Prostate gland (tissue), 2 donors: ENCODE data around the gene SENP2.

ENCODE experiments used
- POLR2AphosphoS5 ChIP-seq: sonication (generic); formaldehyde crosslinking; IDR thresholded peaks from one replicate; pipeline ENCODE4 v1.6.1; 2017; ENCODE audit warnings: antibody characterized with exemption
- TF ChIP-seq, protein P1 (sequence below), 4 experiments: fragments of 200-600 bp in 2 of 4; fragments of 450-650 bp in 2 of 4; sonication (generic) in 2 of 4; IDR thresholded peaks; 1 replicate in 3 of 4; 2 replicates in 1 of 4; pipeline ENCODE4 v1.5.1; 2016 to 2019; ENCODE audit warnings: antibody characterized with exemption in 4 of 4, mild to moderate bottlenecking in 2 of 4, moderate library complexity in 2 of 4

GRCh38 chr3:185539934-185540333, 46.2 kb upstream of the SENP2 start:
- TF ChIP-seq, protein P1, sequence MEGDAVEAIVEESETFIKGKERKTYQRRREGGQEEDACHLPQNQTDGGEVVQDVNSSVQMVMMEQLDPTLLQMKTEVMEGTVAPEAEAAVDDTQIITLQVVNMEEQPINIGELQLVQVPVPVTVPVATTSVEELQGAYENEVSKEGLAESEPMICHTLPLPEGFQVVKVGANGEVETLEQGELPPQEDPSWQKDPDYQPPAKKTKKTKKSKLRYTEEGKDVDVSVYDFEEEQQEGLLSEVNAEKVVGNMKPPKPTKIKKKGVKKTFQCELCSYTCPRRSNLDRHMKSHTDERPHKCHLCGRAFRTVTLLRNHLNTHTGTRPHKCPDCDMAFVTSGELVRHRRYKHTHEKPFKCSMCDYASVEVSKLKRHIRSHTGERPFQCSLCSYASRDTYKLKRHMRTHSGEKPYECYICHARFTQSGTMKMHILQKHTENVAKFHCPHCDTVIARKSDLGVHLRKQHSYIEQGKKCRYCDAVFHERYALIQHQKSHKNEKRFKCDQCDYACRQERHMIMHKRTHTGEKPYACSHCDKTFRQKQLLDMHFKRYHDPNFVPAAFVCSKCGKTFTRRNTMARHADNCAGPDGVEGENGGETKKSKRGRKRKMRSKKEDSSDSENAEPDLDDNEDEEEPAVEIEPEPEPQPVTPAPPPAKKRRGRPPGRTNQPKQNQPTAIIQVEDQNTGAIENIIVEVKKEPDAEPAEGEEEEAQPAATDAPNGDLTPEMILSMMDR (IDR thresholded peaks at IDR 0.05) = no peak
- TF ChIP-seq POLR2AphosphoS5 = no peak
